Kidney glomerular epithelial cell (primary cell): ENCODE measurements around the gene KCTD4.

ENCODE experiments used
- DNase-seq: peaks from one replicate; lab custom pipeline; 2025; lab: John Stamatoyannopoulos, UW

Gene KCTD4

DNA sequence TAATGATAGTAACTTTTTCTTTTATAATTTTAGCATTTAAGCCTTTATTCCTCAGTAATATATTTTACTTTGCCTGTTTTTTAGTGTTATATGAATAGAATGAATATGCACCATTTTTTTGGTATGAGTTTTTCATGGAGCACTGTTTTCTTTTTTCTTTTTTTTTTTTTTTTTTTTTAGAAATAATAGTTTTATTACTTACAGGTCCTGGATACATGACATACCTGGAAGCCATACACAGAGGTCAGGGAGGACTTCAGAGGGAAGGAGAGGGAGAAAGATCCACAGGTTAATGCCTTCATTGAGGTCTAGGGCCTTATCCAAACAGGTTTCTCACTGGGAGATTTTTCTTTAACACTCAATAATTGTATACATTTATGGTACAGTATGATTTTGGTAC, 26.4 kb downstream of the KCTD4 start:
- no peak for DNase-seq

DNA sequence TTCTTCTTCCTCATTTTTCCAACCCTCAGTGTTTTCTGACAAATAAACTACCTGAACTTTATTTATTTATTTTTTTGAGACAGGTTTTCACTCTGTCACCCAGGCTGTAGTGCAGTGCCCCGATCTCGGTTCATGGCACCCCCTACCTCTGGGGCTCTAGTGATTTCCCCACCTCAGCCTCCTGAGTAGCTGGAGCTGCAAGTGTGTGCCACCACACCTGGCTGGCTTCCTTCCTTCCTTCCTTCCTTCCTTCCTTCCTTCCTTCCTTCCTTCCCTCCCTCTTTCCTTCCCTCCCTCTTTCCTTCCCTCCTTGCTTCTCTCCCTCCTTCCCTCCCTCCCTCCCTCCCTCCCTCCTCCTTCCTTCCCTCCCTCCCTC, 32.3 kb downstream of the KCTD4 start:
- no peak for DNase-seq

DNA sequence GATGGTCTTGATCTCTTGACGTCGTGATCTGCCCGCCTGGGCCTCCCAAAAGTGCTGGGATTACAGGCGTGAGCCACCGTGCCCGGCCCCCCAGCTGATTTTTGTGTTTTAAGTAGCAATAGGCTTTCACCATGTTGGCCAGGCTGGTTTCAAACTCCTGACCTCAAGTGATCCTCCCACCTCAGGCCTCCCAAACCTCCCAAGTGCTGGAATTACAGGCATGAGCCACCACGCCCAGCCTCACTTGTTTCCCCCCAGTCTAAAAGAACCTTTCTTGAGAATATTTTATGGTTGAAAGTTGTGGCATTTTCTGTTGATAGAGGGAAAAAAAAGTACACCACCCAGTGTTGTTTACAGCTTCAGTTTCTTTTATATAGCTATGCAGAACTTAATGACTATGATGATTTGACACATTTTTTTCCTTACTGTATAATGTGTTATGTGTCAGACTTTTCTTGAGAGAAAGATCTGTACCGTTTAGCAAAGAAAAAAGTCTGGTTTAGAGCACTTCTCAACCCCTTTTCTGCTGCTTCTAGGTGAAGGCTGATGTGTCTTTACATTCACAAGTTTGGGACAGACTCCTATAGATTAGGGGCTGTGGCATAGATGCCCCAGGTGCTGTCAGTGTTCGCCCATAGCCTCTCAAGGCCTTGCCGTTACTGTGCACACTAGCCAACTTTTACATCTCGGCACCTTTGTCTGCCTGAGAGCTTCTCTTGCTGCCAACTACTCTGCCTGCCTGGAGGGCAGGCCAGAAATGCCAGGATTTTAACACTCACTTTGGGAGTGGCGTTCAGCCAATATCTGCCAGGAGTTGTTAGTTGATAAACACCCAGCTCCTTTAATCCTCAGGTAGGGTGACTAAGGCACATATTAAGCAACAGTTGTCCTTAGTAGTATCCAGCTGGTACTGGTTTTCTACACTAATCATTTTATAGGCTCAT, 33.0 kb downstream of the KCTD4 start:
- peak; percentile 24 for DNase-seq

DNA sequence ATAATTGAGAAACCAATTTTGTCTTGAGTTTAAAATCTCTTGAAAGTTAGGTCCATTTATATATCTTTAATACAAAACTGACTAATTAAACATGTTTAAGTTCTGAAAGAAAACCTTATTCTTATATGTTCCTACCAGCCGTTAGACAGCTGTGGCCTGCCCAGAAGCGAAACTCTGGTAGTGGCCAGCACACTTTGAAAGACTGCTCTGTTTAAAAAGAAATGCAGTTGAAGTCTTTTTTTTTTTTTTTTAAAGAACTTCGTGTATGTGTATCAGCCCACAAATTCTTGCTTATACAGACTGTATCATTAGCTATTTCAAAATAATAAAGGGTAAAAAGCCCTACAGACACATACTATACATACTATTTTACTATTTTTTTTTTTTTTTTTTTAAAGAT, 34.0 kb downstream of the KCTD4 start:
- DNase-seq, result no peak

DNA sequence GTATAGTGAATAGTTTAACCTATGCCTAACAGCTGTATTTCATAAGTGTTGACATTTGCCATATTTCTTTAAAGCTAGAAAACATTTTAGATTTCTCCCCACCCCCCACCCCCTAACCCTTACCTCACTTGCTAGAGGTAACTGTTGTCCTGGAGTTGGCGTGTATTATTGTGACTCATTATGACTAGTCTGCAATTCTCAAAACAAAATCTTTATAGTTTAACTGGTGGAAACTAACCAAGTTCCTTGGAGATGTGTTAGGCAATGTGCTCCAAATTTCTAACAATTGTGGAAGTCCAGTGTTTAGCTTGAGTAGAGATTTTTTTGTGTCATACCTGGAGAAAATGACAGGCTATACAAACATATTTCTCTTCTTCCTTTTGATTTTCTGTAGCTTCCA, 38.0 kb downstream of the KCTD4 start:
- DNase-seq, result peak; percentile 85

DNA sequence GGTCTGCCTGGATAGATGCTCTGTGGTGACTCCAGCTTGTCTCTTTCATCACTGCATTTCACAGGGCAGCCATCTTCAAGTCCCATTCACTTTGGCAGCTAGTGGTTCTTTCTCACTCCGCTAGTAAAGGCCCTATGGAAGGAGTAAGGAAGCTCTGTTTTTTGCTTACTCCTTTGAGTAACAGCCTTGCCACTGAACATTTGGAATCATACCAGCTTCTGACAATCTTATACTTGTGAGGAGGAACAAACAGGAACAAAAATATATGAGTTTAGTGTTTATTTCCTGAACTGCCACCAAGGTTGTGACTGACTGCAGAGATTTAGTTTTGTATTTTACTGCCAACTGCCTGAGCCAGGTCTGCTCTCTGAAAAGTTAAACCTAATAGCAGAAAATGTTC, 38.7 kb downstream of the KCTD4 start:
- DNase-seq, result no peak

DNA sequence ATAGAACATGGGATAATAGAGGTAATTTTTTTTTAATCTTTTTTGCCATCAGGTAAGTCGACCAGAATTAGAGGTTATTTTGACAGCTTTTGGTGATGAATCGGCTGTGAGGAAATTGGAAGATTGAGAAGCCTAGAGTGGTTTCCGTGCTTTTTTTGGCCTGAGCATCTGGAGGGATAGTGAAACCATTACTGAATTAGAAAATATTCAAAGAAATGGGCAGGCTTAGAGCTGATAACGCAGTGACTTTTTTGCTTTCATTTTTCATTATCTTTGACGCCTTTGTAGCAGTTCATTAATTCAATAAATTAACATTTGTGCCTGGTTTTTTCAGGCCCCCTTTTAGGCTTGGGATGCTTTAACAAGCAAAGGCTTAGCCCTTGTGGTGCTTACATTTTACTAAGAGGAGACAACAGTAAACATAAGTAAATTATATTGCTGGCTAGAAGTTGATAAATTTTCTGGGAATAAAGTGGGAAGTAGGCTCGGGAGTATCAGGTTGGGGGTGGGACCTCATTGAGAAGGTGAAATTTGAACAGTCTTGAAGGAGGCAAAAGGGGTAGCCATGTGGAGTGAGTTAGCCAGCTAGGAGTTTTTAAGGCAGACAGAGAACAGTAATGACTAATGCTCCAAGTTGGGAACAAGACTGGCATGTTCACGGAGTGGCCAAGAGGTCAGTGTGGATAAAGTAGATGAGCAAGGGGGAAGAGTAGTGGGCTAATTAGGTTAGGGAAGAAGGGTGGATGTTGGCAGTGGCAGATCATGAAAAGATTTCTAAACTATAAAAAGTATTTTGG, 44.1 kb downstream of the KCTD4 start:
- DNase-seq, result no peak

DNA sequence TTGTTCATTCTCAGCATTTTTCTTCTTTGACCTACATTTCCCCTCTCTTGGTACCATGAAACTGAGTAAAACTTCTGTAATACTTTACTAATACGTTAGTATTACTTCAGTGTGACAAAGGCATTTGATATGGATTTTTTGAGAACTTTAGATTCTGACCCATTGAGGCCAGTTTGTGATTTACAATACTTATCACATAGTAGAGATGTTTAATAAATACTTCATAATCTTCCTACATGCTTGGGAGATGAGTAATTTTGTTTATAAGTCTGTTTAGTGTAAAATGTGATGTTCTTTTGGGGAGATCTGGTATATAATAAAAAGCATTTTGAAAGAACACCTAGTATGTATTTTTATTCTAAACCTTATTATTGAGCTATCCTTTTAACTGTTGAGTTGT, 50.9 kb downstream of the KCTD4 start:
- DNase-seq, result no peak

DNA sequence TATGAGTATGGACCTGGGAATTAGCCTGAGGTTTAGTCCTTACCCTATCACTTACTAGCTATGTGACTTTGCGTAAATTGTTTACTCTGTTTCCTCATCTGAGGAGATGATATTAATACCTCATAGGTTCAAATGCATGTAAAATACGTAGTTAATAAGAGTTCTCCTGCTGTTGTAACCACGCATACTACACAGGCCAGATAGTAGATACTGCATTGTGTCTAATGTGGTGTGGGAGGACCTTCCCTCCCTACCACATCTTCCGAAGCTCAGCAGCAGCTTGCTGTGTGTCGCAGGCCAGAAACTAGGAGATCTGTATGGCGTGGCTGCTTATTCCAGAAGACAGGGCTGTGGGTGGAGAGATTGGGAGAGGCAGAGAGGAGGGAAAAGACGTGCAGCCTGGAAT, 57.5 kb downstream of the KCTD4 start:
- DNase-seq, result no peak
